T-helper 22 cell (primary cell): ENCODE measurements around the gene HDAC4.
"Not testable (repeated sequence)": the region's sequence is repeated elsewhere in the genome, so short reads cannot be mapped to it uniquely, and the experiment has no call there.

Source experiments
- DNase-seq: peaks from one replicate; pipeline ENCODE4 v3.0.0-alpha.2; 2020; ENCODE audit warnings: low read depth

Gene HDAC4

DNA sequence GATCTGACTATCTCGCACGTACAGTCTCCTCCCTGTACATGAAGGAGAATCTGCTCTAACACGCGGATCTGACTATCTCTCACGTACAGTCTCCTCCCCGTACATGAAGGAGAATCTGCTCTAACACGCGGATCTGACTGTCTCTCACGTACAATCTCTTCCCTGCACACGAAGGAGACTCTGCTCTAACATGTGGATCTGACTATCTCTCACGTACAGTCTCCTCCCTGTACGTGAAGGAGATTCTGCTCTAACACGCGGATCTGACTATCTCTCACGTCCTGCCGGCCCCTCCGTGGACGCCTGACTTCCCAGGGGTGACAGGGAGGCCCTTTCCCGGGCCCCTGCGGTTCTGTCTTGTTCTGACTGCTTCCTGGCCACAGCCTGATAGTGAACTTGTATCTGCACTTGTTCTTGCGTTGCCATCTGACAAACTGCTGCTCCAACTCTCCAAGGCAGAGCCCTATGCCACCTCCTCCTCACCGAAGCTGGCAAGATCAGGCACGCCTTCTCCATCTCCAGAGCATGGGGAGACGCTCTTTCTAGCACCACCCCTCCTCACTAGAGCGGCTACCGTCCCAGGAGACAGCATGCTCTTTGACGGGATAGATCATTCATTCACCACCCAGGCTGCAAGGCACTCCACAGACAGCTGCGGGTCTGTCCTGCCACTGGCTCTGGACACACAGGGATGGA lies 314.3 kb downstream of the HDAC4 start:
- no peak for DNase-seq

DNA sequence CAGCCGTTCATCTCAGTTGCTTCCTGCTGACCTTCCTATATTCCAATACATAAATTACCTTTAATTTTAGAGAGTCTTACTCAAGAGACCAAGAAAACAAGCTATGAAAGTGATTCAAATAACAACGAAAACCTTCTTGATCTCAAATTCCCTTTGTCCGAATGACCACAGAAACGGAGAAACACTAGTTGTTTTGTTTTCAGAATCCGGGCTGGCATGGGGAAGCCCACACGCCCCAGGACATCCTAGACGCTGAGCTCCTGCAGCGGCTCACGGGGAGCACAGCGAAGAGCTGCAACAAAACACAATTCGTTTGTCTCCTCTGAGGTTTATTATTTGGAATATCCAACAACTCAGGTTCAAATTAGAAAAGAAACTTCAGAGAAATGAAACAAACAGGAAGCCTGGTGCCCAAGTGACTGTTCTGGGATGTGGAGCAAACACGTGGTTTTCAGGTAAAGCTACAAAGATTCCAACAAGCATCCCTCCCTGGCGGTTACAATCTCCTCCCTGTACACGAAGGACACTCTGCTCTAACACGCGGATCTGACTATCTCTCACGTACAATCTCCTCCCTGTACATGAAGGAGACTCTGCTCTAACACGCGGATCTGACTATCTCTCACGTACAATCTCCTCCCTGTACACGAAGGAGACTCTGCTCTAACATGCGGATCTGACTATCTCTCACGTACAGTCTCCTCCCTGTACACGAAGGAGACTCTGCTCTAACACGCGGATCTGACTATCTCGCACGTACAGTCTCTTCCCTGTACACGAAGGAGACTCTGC lies 315.4 kb downstream of the HDAC4 start:
- DNase-seq, result no peak

DNA sequence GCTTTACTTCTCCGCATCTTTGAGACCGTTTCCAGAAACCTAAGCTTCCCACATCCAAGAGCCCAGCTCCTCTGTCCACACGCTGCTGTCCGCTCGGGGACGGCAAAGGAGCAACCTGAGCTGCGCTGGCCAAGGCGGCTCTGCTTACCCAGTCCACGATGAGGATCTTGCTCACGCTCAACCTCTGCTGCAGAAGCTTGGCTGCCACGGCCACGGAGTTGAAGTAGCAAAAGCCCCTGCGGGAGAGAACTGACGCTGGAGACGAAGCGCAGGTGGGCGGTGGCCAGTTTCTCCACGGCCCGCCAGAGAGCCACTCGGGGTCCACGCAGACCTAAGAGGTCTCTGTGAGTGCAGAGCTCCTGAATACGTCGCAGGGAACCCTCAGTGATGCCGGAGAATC lies 316.8 kb downstream of the HDAC4 start:
- no peak for DNase-seq

DNA sequence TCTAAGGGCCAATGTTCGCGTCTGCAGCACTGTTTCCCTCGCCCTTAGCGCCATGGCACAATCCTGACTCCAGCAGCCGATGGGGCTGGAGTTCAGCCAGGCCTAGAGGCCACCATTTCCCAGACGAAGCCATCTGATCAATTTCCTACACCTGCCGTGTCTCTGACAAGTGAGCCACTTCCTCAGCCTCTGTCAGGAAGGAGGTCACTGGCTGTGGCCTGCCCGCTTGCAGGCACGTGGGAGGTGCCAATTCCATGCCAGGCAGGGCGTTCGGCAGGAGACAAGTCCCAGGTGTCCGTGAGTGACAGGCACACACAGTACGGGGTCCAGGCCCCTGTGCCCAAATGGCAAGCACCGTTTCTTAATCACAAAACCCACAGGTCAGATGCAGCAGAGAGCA lies 318.4 kb downstream of the HDAC4 start:
- no peak for DNase-seq

DNA sequence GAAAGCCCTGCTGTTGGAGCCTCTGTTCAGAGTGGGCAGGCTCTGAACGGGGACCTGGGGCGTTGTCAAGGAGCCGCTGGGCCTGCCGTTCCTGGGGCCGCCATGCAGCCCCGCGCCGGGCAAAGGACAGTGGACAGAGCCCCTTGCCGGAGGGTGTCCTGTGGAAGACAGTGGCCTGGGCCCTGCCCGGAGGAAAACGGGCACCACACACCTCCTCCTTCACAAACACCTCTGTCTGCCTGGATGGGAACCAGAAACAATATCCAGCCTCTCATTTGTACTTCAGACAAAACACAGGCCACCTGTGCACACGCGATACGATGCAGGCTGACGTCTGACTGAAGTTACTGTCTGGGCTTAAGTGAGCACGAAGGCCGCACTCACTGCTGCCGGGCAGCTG lies 319.2 kb downstream of the HDAC4 start:
- DNase-seq, result no peak

DNA sequence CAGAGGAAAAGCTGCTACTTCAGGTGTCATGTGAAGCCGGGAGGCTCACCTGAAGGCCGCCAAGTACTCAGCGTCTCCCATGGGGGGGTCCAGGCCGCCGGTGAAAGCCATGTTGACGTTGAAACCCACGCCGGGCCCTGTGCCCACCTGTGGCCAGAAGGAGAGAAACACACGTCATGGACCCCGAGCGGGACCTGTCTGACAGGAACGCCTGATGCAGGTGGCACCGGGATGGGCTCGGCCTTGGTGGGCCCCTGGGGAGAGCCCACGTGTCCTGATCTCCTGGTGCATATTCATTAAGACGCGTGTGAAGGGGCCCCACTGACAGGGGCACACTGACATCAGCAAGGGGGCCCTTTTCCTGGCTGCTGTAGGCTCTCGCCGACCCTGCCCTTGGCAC lies 319.8 kb downstream of the HDAC4 start:
- no peak for DNase-seq

DNA sequence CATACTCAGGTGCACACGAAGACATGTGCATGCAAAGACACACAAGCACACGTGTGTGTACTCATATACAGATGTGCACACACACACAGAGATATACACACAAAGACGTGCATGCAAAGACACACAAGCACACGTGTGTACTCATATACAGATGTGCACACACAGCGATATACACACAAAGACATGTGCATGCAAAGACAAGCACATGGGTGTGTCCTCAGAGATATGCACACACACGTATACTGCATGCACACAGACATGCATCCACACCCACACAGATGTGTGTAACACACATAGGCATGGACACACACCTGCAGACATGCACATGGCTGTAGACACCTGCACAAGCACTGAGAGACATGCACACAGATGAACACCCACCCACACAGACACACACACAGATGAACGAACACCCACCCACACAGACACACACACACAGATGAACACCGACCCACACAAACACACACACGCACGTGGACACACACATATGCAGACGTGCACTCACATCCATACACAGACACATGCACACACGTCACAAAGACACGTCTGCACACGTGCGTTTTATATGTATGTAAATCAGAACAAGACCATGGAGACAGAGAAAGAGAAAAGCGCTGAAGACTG lies 321.0 kb downstream of the HDAC4 start:
- no peak for DNase-seq

DNA sequence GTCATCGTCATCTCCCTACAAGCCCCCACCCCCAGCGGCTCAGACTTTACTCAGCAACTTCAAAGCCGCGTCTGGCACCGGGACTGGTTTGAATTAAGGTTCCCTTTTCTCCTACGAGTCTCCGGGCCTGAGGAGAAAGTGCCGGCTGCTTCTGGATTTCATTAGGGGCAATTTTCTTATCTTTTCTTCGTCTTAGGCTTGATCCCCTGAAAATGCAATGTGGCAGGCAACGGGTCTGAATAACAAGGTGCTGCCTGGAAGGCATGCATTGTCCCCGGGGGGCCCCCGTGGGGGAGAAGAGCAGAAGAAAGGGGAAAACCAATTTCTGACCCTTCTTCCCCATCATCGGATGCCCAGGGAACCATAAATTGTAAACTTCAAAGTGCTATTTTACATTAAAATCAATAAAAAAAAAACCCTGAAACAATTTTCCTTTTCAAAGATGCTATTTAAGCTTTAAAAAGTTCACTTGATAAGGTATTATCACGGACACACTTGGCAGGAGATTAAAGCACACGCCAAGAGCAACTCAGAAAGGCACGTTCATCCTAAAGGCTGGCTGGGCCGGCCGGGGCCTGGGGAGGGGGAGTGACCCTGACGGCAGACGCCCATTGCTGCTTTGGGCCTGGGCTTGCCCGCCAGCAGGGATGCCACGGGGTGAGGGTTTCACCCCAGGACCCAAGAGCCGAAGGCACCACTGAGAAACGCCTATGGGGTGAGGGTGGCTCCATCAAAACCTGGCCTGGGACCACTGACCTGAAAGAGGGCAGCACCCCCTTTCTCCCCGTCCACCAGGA lies 322.5 kb downstream of the HDAC4 start:
- no peak for DNase-seq

DNA sequence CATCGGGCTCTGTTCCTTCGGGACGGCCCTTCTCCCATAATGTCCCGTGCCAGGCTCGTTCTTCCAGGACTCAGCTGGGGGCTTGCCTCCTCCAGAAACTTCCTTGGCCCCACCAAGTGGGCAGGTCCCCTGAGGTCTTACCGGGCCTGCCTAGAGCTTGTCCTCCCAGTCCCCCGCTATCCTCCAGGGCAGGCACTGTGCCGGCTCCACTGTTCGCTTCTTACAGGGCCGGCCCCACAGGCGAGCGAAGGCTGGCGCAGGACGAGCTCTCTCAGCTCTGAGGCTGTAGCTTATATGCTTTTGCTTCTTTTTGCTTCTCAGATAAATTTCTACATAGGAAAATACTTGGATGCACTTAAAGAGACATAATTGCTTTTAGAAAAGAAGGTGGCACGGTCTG lies 323.6 kb downstream of the HDAC4 start:
- no peak for DNase-seq

DNA sequence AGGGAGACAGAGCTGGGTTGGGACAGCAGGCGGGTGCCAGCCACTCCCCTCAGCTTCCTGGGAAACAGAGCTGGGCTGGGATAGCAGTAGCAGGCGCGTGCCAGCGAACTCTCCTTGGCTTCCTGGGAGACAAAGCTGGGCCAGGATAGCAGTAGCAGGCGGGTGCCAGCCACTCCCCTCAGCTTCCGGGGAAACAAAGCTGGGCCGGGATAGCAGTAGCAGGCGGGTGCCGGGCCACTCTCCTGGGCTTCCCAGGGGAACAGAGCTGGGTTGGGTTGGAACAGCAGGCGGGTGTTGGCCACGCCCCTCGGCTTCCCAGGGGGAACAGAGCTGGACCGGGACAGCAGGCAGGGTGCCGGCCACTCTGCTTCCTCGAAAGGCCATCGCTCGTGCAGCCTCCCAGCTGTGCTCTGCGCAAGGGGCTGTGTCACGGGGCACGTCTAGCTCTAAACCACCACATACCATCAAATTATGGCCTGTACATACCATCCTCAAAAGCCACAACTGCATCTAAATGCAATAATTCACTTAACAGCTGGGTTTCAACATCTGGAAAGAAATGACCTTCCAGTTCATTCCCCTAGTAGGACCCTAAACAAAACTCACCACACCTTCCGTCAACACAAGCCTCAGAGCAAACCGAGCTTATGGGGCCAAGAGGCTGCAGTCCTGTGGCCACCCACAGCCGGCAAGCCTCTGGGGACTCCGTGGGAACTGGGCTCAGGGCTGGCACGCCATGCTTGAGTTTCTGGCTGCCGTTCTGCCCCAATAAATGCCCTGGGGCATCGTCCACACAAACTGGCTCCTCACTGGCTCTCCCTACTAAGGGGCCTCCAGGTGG lies 324.7 kb downstream of the HDAC4 start:
- DNase-seq, result no peak

DNA sequence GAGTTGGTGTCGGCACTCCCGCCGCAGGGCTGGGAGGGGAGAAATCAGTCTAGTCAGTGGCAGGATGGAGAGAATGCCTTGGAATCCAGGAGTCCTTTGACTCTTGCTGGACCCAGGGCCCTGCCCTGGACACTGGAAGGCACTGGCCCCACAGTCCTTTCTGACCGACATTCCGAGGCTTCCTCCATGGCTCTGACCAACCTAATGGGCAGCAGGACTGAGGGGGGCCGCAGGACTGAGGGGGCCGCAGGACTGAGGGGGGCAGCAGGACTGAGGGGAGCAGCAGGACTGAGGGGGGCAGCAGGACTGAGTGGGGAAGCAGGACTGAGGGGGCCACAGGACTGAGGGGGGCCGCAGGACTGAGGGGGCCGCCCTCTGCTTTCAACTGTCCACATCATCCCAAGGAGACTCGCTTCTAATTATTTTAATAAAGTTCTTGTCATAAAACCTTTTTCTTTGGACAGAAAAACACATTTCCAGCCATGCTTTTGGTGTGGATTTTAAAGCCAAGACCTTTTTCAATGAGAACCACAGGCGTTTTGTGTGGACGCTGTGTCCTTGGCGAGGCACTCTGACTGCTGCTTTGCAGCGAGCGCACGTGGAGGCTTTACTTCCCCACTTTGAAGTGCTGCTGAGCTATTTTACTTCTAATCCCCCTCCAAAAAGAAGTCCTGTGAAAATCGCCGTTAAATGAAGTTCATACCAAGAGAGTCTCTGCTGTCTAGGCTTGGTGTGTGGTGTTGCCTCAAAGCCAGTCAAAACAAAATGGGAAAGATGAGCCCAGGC lies 326.9 kb downstream of the HDAC4 start:
- no peak for DNase-seq

DNA sequence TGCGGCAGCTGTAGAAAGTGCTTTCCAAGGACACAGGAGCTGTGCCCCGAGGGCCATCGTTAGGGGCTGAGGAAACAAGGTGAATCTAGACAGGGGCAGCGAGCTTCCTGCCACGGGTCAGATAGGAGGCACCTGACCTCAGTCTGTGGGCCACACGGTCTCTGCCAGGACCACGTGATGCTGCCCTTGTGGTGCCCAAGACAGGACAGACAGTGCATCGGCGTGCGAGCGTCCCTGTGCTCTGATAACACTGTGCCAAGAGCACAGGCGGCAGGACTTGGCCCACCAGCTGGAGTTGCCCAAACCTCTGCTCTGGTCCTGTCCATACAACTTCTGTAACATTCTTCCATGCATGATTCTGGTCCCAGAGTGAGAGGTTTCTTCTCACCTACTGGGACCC lies 327.6 kb downstream of the HDAC4 start:
- no peak for DNase-seq

DNA sequence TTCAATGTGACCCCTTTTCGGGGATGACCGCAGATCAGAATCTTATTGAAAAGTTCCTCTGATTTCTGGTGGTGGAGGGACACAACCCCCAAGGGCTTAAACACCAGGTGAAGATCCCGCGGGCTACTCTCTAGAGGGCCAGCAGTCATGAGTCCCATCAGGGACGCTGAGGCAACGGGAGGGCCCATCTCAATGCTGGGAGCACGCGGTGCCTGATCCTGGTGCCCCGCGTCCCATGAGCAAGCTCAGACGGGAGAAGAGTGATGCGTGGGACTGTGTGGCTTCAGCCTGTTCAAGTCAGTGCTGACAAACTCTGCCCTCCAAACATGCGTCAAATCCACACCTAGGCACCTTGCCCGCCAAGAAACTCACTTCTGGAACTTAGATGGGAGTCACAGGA lies 328.0 kb downstream of the HDAC4 start:
- DNase-seq, result no peak

DNA sequence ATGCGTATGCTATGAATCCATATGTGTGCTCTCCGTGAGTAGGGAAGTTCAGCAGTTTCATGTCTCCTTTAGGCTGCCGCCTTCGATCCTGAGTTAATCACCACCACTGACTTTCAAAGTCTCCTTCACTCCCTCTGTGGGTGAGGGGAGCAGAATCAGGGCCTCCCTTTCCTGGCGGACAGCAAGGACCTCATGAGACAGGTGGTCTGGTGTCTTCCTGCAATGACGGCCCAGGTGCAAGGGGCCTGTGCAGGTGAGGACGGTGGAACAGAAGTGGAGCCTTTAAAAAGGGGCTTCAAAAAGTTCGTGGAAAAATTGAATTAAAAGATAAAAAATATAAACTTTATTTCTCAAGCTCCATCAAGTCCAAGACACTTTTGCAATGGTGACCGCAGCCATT lies 330.4 kb downstream of the HDAC4 start:
- DNase-seq, result no peak

DNA sequence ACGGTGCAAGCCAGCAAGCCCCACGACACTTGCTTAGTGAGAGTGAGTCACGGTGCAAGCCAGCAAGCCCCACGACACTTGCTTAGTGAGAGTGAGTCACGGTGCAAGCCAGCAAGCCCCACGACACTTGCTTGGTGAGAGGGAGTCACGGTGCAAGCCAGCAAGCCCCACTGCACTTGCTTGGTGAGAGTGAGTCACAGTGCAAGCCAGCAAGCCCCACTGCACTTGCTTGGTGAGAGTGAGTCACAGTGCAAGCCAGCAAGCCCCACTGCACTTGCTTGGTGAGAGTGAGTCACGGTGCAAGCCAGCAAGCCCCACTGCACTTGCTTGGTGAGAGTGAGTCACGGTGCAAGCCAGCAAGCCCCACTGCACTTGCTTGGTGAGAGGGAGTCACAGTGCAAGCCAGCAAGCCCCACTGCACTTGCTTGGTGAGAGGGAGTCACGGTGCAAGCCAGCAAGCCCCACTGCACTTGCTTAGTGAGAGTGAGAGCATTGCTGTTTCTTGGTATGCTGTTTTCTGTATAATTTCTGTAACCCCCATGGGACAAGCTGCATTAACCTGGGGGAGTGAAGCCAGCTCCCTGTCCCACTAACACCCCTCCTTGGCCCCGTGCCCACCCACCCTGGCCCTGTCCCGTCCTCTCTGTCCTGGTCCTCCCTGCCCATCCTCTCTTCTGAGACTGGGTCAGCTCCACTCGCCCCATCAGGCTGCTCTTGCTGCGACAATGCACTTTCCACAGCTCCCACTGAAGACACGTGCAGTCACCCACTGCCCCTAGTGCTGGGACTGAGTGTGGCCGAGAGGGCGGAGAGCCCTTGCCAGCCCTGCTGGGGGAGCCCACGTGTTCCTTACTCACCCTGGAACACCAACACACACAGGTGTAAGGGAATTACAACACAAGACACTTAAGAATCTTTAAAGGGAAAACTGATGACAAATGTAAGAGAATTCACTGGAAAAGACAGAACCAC lies 331.2 kb downstream of the HDAC4 start:
- not testable (repeated sequence) for DNase-seq

DNA sequence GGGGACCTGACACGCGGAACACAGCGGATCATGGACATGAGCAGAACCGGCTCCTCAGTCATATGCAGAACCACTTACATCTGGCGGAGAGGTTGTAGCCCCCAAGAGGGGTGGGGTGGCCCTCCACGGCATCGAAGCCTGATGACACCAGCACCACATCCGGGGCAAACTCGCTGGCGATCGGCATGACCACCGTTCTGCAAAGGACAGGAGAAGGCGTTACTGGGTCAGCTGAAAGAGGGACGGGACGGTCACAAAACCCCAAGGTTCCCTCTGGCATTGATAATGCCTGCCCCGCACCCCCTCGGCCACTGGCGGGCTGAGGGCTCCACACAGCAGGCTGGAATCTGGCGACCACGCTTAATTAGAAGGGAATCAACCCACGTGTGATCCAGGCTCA lies 332.4 kb downstream of the HDAC4 start:
- no peak for DNase-seq

DNA sequence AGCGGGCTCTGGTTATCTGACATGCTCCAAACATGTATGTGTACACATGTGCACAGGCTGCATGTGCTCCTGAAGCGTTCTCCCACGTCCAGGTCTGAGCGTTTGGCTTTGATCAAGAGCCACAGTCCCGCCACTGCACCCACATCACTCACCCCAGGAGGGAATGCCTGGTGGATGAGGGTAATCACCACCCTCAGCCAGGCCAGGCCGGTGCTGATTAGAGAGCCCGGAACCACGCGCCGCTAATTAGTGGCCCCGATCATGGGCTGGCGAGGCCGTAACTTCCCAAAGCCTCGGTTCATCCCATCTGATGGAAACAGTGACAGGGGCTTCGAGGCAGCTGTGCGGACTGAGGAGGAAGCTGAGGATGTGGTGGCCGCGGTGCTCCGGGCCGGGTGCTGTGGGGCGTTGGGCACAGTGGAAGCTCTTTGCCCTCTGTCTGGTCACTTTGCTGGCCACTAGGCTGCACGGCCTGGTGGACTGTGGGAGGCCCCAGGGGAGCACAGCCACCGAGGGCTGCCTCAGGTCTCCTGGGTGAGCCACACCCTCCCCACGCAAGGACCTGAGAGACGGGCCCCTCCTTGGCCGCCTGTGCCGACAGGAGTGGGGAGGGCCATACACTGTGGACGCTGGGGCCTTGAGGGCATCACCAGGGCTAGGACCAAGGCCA lies 333.5 kb downstream of the HDAC4 start:
- DNase-seq, result no peak

DNA sequence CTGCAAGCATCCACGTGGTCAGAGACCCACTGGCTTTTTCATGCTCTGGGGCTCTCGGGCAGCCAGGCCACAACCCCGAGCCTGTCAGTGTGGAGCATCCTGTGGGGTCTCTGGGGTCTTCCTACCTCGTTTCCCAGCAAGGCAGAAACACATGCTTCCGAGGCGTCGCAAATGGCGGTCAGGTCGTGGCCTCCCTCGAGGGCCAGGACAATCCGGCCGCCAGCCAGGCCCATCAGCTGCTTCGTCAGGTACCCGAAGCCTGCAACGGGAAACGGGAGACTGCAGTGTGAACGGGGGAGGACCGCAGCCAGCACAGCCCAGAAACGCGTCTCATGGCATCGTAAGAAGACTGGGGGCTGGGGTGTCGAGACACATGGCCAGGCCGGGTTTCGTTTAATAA lies 334.2 kb downstream of the HDAC4 start:
- DNase-seq, result no peak

DNA sequence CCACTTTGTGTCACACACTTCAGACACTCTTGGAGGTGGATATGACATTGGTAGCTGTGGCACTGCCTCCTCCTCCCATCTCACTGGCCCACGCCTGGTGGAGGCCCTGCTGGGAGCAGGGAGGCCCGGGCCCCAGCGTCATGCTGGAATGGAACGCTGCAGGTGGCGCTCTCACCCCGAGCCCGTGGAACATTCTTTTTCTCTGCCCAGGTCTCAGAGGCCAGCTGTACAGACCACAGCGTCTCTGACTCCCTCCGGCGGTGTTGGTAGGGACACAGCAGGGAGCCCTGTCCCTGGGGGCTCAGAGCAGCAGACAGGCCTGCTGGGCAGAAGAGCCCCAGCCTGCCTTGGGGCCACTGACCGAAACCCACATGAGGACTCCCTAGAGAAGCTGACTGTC lies 334.9 kb downstream of the HDAC4 start:
- no peak for DNase-seq
